Measurements from ENCODE around the gene CTDNEP1.

GRCh38 chr17:7240375-7240774 lies 11.2 kb downstream of the CTDNEP1 start:
- TF ChIP-seq, protein P1, sequence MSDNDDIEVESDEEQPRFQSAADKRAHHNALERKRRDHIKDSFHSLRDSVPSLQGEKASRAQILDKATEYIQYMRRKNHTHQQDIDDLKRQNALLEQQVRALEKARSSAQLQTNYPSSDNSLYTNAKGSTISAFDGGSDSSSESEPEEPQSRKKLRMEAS (IDR thresholded peaks at IDR 0.05; ENCODE audit: insufficient read depth, insufficient read length) = no peak
- no peak for TF ChIP-seq CTCF (IDR thresholded peaks at IDR 0.05; ENCODE audit: extremely low read depth in 1 of 2, insufficient read depth in 1 of 2, low read depth in 1 of 2, low read length in 2 of 2)

Data from endothelial cell of umbilical vein (primary cell).